K562 (cell line): Measurements from ENCODE around the gene ZNF853. TPM values are rescaled to one million over a fixed set of nuclear protein-coding genes. Genes with fewer than 3 reads are reported as not detected.

ENCODE experiments used
- GTF2F1 ChIP-seq: IDR thresholded peaks from 2 replicates; pipeline ENCODE4 v1.6.1; 2011; ENCODE audit warnings: low read depth, low read length, improper control_type of control experiment
- ZNF830 ChIP-seq: fragments of 250-450 bp; sonication (Bioruptor Pico); IDR thresholded peaks from 2 replicates; pipeline ENCODE4 v1.5.0; 2021; ENCODE audit warnings: mild to moderate bottlenecking
- polyA plus RNA-seq, 8 experiments: library from polyadenylated mRNA; depleted of rRNA in 4 of 8; stranded (reverse) in 5 of 8; unstranded in 3 of 8; fragments of >200 nt; fragmentation: Nextera tagmentation in 2 of 8; fragmentation: Illumina TruSeq in 1 of 8; extraction: Ambion mirVana in 2 of 8; extraction: Trizol in 1 of 8; gene quantifications; 2 replicates each; pipeline versions ENCODE4 v1.2.1 to v1.2.3, GENCODE V29; 2011 to 2014; ENCODE audit warnings: inconsistent platforms in 1 of 8, missing spikeins in 1 of 8
- total RNA-seq, 7 experiments: library from RNA; depleted of rRNA in 6 of 7; stranded (reverse); fragments of >200 nt in 6 of 7; fragmentation: Illumina TruSeq in 2 of 7; extraction: Trizol in 2 of 7; gene quantifications; 2 replicates each; pipeline versions ENCODE4 v1.2.1 to v1.2.3, GENCODE V29; 2011 to 2021; ENCODE audit warnings: low replicate concordance in 1 of 7
- TF ChIP-seq, protein P1 (sequence below): fragments of 450-650 bp; IDR thresholded peaks from 2 replicates; pipeline ENCODE4 v1.6.1; 2016; ENCODE audit warnings: mild to moderate bottlenecking, moderate library complexity

ZNF853 gene
- total and polyA plus RNA-seq, 9 of the 15 experiments (the other 6 are each of a cell fraction or from before 2014, with no cell fraction given): 0.03 TPM; not detected in 8

- TF ChIP-seq GTF2F1 (0 out of 2 replicates have a peak, but pooled peaks have one; percentile 34), ZNF830 (no peak)
- TF ChIP-seq, protein P1, sequence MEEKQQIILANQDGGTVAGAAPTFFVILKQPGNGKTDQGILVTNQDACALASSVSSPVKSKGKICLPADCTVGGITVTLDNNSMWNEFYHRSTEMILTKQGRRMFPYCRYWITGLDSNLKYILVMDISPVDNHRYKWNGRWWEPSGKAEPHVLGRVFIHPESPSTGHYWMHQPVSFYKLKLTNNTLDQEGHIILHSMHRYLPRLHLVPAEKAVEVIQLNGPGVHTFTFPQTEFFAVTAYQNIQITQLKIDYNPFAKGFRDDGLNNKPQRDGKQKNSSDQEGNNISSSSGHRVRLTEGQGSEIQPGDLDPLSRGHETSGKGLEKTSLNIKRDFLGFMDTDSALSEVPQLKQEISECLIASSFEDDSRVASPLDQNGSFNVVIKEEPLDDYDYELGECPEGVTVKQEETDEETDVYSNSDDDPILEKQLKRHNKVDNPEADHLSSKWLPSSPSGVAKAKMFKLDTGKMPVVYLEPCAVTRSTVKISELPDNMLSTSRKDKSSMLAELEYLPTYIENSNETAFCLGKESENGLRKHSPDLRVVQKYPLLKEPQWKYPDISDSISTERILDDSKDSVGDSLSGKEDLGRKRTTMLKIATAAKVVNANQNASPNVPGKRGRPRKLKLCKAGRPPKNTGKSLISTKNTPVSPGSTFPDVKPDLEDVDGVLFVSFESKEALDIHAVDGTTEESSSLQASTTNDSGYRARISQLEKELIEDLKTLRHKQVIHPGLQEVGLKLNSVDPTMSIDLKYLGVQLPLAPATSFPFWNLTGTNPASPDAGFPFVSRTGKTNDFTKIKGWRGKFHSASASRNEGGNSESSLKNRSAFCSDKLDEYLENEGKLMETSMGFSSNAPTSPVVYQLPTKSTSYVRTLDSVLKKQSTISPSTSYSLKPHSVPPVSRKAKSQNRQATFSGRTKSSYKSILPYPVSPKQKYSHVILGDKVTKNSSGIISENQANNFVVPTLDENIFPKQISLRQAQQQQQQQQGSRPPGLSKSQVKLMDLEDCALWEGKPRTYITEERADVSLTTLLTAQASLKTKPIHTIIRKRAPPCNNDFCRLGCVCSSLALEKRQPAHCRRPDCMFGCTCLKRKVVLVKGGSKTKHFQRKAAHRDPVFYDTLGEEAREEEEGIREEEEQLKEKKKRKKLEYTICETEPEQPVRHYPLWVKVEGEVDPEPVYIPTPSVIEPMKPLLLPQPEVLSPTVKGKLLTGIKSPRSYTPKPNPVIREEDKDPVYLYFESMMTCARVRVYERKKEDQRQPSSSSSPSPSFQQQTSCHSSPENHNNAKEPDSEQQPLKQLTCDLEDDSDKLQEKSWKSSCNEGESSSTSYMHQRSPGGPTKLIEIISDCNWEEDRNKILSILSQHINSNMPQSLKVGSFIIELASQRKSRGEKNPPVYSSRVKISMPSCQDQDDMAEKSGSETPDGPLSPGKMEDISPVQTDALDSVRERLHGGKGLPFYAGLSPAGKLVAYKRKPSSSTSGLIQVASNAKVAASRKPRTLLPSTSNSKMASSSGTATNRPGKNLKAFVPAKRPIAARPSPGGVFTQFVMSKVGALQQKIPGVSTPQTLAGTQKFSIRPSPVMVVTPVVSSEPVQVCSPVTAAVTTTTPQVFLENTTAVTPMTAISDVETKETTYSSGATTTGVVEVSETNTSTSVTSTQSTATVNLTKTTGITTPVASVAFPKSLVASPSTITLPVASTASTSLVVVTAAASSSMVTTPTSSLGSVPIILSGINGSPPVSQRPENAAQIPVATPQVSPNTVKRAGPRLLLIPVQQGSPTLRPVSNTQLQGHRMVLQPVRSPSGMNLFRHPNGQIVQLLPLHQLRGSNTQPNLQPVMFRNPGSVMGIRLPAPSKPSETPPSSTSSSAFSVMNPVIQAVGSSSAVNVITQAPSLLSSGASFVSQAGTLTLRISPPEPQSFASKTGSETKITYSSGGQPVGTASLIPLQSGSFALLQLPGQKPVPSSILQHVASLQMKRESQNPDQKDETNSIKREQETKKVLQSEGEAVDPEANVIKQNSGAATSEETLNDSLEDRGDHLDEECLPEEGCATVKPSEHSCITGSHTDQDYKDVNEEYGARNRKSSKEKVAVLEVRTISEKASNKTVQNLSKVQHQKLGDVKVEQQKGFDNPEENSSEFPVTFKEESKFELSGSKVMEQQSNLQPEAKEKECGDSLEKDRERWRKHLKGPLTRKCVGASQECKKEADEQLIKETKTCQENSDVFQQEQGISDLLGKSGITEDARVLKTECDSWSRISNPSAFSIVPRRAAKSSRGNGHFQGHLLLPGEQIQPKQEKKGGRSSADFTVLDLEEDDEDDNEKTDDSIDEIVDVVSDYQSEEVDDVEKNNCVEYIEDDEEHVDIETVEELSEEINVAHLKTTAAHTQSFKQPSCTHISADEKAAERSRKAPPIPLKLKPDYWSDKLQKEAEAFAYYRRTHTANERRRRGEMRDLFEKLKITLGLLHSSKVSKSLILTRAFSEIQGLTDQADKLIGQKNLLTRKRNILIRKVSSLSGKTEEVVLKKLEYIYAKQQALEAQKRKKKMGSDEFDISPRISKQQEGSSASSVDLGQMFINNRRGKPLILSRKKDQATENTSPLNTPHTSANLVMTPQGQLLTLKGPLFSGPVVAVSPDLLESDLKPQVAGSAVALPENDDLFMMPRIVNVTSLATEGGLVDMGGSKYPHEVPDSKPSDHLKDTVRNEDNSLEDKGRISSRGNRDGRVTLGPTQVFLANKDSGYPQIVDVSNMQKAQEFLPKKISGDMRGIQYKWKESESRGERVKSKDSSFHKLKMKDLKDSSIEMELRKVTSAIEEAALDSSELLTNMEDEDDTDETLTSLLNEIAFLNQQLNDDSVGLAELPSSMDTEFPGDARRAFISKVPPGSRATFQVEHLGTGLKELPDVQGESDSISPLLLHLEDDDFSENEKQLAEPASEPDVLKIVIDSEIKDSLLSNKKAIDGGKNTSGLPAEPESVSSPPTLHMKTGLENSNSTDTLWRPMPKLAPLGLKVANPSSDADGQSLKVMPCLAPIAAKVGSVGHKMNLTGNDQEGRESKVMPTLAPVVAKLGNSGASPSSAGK: no peak
These were observed 37.9 kb upstream of the ZNF853 start, which contains the start of gene ZDHHC4 (continued) for GRCh38 chr7:6577369-6578113.
